Transverse colon (tissue), 4 donors: ENCODE measurements around the gene LOC128125822.

ENCODE experiments used
- DNase-seq: peaks from one replicate; pipeline ENCODE4 v3.0.0-alpha.2; 2019
- H3K27ac ChIP-seq, 4 donors: fragments of 200-600 bp; sonication (generic); 2 replicates each; pipeline ENCODE4 v1.5.1; 2016 to 2018; ENCODE audit warnings: inconsistent platforms in 4 of 4
- H3K27me3 ChIP-seq: fragments of 200-600 bp; sonication (generic); 2 replicates; pipeline ENCODE4 v1.5.1; 2017; ENCODE audit warnings: inconsistent platforms
- H3K36me3 ChIP-seq, 4 donors: fragments of 200-600 bp; sonication (generic); 2 replicates each; pipeline ENCODE4 v1.5.1; 2017 to 2019; ENCODE audit warnings: inconsistent platforms in 4 of 4
- H3K4me1 ChIP-seq, 4 donors: fragments of 200-600 bp; sonication (generic); 2 replicates each; pipeline ENCODE4 v1.5.1; 2017 to 2020; ENCODE audit warnings: inconsistent platforms in 4 of 4
- H3K4me3 ChIP-seq, 4 donors: fragments of 200-600 bp; sonication (generic); 1 replicate in 1 of 4; 2 replicates in 3 of 4; pipeline versions ENCODE4 v1.5.1 to v1.6.1; 2017 to 2019; ENCODE audit warnings: inconsistent platforms in 4 of 4
- H3K9me3 ChIP-seq, 2 donors: fragments of 200-600 bp; sonication (generic); 2 replicates each; pipeline ENCODE4 v1.5.1; 2017 to 2019; ENCODE audit warnings: inconsistent platforms in 2 of 2
- CTCF ChIP-seq, 5 experiments: fragments of 200-600 bp in 3 of 5; fragments of 450-650 bp in 2 of 5; sonication (generic) in 3 of 5; IDR thresholded peaks; 1 replicate in 2 of 5; 2 replicates in 3 of 5; pipeline ENCODE4 v1.5.1; 2016 to 2017; ENCODE audit warnings: antibody characterized with exemption in 5 of 5, inconsistent platforms in 3 of 5, mild to moderate bottlenecking in 2 of 5, moderate library complexity in 1 of 5
- EP300 ChIP-seq: sonication (generic); formaldehyde crosslinking; IDR thresholded peaks from one replicate; pipeline ENCODE4 v1.6.1; 2017; ENCODE audit warnings: antibody characterized with exemption, low read depth
- POLR2A ChIP-seq: fragments of 450-650 bp; IDR thresholded peaks from one replicate; pipeline ENCODE4 v1.6.1; 2016; ENCODE audit warnings: antibody characterized with exemption, mild to moderate bottlenecking, moderate library complexity
- POLR2AphosphoS5 ChIP-seq, 3 donors: sonication (generic); formaldehyde crosslinking; IDR thresholded peaks; one replicate each; pipeline ENCODE4 v1.6.1; 2016; ENCODE audit warnings: antibody characterized with exemption in 3 of 3
- WGBS, 2 donors: methylation state at CpG; one replicate each; pipeline ENCODE4 v1.1.5; 2018; ENCODE audit warnings: low coverage in 1 of 2; 5-methylcytosine and 5-hydroxymethylcytosine counted together
- in situ Hi-C, 4 donors: fragments of 200-750 bp; cut with MboI; loops; one replicate each; pipeline versions ENCODE4 v1.15.0 to v1.15.1; 2017; ENCODE audit warnings: low sequenced_read_pairs in 3 of 4, low pct_ligation_motif_present in 1 of 4, low pct_unique_long_range_greater_than_20kb in 1 of 4
- intact Hi-C: fragments of 100-400 bp; cut with DNase I; formaldehyde crosslinking; loops from one replicate; pipeline ENCODE4 v1.15.1; 2023; ENCODE audit warnings: low total_unique reads

LOC128125822 gene

GRCh38 chr6:63574554-63574900 is 2.2 kb downstream of the LOC128125822 start:
- TF ChIP-seq POLR2AphosphoS5 (IDR thresholded peaks at IDR 0.05) (no peak), EP300 (no peak), POLR2A (no peak), CTCF (IDR thresholded peaks at IDR 0.05) (no peak)
- Histone ChIP-seq H3K9me3 (no peaks in the 10 kb centered on the region), H3K27ac (peak overlapping the region; percentile 99 to 100 (median 100)), H3K4me3 (peak overlapping the region in 3 of 4 donors; percentile 86 to 93 (median 86)), H3K36me3 (peaks cover 0 to 30% (median 11%) of the 10 kb centered on the region in 4 donors), H3K4me1 (peaks cover 12 to 53% (median 24%) of the 10 kb centered on the region in 4 donors), H3K27me3 (no peaks in the 10 kb centered on the region)
- in situ Hi-C loops (no loop called here), intact Hi-C loops (loop anchor here (5.0 kb wide), 1 partner anchor 222 kb away; no protein-coding TSS in a partner anchor)
- 59 to 71% methylated on average over 2 of the region's 2 CpGs for WGBS, 2 donors
- DNase-seq, result no peak

GRCh38 chr6:63576147-63576772 is 4.0 kb downstream of the LOC128125822 start:
- Histone ChIP-seq H3K4me3 (no peak overlapping the region), H3K36me3 (peaks cover 0 to 45% (median 20%) of the 10 kb centered on the region in 4 donors), H3K9me3 (no peaks in the 10 kb centered on the region), H3K4me1 (peaks cover 12 to 41% (median 21%) of the 10 kb centered on the region in 4 donors), H3K27ac (no peak overlapping the region), H3K27me3 (no peaks in the 10 kb centered on the region)
- no peak for DNase-seq
- WGBS, 2 donors, result 87 to 94% methylated on average over 3 of the region's 3 CpGs
- intact Hi-C loops, result no loop called here
- in situ Hi-C loops, result loop anchor here in 2 of 4 donors (25.0 kb wide), 1 partner anchor 214 kb away; no protein-coding TSS in a partner anchor
- TF ChIP-seq POLR2AphosphoS5 (IDR thresholded peaks at IDR 0.05), result peak in 1 of 3 donors; percentile 16
- no peak for TF ChIP-seq EP300

GRCh38 chr6:63576985-63577712 is 4.9 kb downstream of the LOC128125822 start:
- H3K4me1 ChIP-seq, result peaks cover 6 to 36% (median 14%) of the 10 kb centered on the region in 4 donors
- no peak overlapping the region for H3K4me3 ChIP-seq
- 93 to 97% methylated on average over 5 of the region's 5 CpGs for WGBS, 2 donors
- intact Hi-C loops (no loop called here), in situ Hi-C loops (loop anchor here in 2 of 4 donors (25.0 kb wide), 1 partner anchor 215 kb away; no protein-coding TSS in a partner anchor)
- H3K9me3 ChIP-seq, result no peaks in the 10 kb centered on the region
- no peaks in the 10 kb centered on the region for H3K27me3 ChIP-seq
- H3K27ac ChIP-seq, result no peak overlapping the region
- peaks cover 0 to 49% (median 24%) of the 10 kb centered on the region in 4 donors for H3K36me3 ChIP-seq
- no peak for DNase-seq
- TF ChIP-seq EP300 (no peak), POLR2A (no peak), POLR2AphosphoS5 (IDR thresholded peaks at IDR 0.05) (peak in 1 of 3 donors; percentile 22), CTCF (IDR thresholded peaks at IDR 0.05) (no peak)

GRCh38 chr6:63578757-63579156 is 6.5 kb downstream of the LOC128125822 start:
- no peaks in the 10 kb centered on the region for H3K27me3 ChIP-seq
- 92 to 99% methylated on average over 2 of the region's 2 CpGs for WGBS, 2 donors
- peaks cover 6 to 38% (median 16%) of the 10 kb centered on the region in 4 donors for H3K4me1 ChIP-seq
- in situ Hi-C loops (loop anchor here in 2 of 4 donors (25.0 kb wide), 1 partner anchor 216 kb away; no protein-coding TSS in a partner anchor), intact Hi-C loops (no loop called here)
- no peaks in the 10 kb centered on the region for H3K9me3 ChIP-seq
- no peak for DNase-seq
- H3K36me3 ChIP-seq, result peaks cover 0 to 55% (median 26%) of the 10 kb centered on the region in 4 donors
- no peak for TF ChIP-seq POLR2AphosphoS5 (IDR thresholded peaks at IDR 0.05)
- TF ChIP-seq EP300, result no peak
- TF ChIP-seq POLR2A, result no peak
- TF ChIP-seq CTCF (IDR thresholded peaks at IDR 0.05), result no peak
- no peak overlapping the region for H3K27ac ChIP-seq
- H3K4me3 ChIP-seq, result no peak overlapping the region
